Vagina (tissue), 2 donors: ENCODE data around the gene MRPS11. TPM values are rescaled to one million over a fixed set of nuclear protein-coding genes. Genes with fewer than 3 reads are reported as not detected.

Source experiments
- DNase-seq, 2 donors: peaks; one replicate each; pipeline ENCODE4 v3.0.0-alpha.2; 2017; ENCODE audit errors: extremely low spot score in 2 of 2
- H3K27ac ChIP-seq: fragments of 200-600 bp; sonication (generic); one replicate; pipeline ENCODE4 v1.5.1; 2019
- H3K27me3 ChIP-seq: fragments of 200-600 bp; sonication (generic); one replicate; pipeline ENCODE4 v1.5.1; 2019
- H3K36me3 ChIP-seq, 2 donors: fragments of 200-600 bp; sonication (generic); one replicate each; pipeline ENCODE4 v1.5.1; 2017 to 2019
- H3K4me1 ChIP-seq: fragments of 200-600 bp; sonication (generic); one replicate; pipeline ENCODE4 v1.5.1; 2019
- H3K4me3 ChIP-seq, 2 donors: fragments of 200-600 bp; sonication (generic); 1 replicate in 1 of 2; 2 replicates in 1 of 2; pipeline ENCODE4 v1.5.1; 2016 to 2019
- H3K9me3 ChIP-seq: fragments of 200-600 bp; sonication (generic); one replicate; pipeline ENCODE4 v1.5.1; 2019
- CTCF ChIP-seq, 3 experiments: fragments of 450-650 bp in 2 of 3; fragments of 200-600 bp in 1 of 3; sonication (generic) in 1 of 3; IDR thresholded peaks; one replicate each; pipeline ENCODE4 v1.5.1; 2017 to 2019; ENCODE audit warnings: antibody characterized with exemption in 3 of 3, mild to moderate bottlenecking in 2 of 3, moderate library complexity in 2 of 3
- POLR2A ChIP-seq, 2 donors: fragments of 450-650 bp; IDR thresholded peaks; one replicate each; pipeline ENCODE4 v1.6.1; 2017; ENCODE audit warnings: antibody characterized with exemption in 2 of 2, mild to moderate bottlenecking in 2 of 2, moderate library complexity in 2 of 2
- POLR2AphosphoS5 ChIP-seq, 2 donors: sonication (generic); formaldehyde crosslinking; IDR thresholded peaks; one replicate each; pipeline ENCODE4 v1.9.0; 2017; ENCODE audit warnings: antibody characterized with exemption in 2 of 2, mild to moderate bottlenecking in 2 of 2, low read depth in 1 of 2; ENCODE audit not compliant: insufficient read depth in 1 of 2
- intact Hi-C: fragments of 100-400 bp; cut with DNase I; formaldehyde crosslinking; loops from one replicate; pipeline ENCODE4 v1.15.1; 2023
- total RNA-seq: library from RNA; depleted of rRNA; stranded (reverse); fragments of >200 nt; gene quantifications from one replicate; pipeline ENCODE4 v1.2.3, GENCODE V29; 2016

Gene MRPS11
- total RNA-seq, 1 donor from 2014 or later = 27.5 TPM

DNA sequence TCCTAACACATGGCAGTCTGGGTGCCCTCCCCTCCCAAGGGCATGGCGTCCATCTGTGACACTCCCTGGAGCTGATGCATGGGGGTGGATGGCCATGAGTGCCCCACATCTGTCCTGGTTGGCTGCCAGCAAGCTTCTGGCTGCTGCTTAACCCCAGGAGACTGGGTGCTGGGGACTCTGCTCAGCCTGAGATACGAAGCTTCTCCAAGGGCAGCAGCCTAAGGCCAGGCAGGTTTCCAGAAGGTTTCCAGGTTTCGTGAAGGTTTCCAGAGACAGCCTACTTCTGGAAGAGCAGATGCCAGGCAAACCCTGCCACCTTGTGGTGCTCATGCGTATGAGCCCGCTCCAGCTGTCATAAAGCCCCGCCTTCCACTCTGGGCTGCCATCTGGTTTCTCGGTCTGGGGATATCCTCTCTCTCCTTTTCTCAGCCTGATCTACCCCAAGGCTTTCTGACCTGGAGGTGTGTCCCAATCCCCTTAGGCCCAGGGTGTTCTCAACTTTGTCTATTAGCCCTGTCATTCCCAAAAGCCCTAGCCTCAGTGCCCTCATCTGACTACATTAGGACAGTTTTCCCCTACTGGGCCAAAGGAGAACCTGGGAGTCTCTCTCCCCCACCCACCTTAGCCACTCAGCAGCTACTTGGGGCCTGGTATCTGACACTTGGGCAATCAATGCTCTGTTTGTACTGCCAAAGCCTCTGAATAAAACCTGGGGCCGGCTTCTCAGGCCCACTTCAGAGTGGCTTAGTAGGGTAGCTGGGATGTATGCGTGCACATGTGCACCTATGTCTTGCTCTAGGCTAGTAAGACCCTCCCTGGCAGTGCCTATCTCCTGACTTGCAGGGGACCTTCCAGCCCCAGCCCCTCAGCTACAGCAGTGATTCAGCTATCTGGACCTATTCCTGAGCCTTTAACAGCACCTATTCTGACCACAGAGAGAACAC lies 12.4 kb upstream of the MRPS11 start:
- DNase-seq = peak in 1 of 2 donors; percentile 70

GRCh38 chr15:88456733-88457132 lies 10.8 kb upstream of the MRPS11 start:
- Histone ChIP-seq H3K36me3 (peaks cover 4 to 31% of the 10 kb centered on the region in 2 donors), H3K4me1 (peaks cover 7% of the 10 kb centered on the region), H3K27me3 (no peaks in the 10 kb centered on the region), H3K4me3 (no peak overlapping the region), H3K9me3 (no peaks in the 10 kb centered on the region), H3K27ac (no peak overlapping the region)
- peak in 1 of 2 donors; percentile 13 for DNase-seq
- TF ChIP-seq POLR2A (IDR thresholded peaks at IDR 0.05) (no peak), POLR2AphosphoS5 (IDR thresholded peaks at IDR 0.05; ENCODE audit: insufficient read depth in 1 of 2, low read depth in 1 of 2) (no peak), CTCF (IDR thresholded peaks at IDR 0.05) (no peak)
- intact Hi-C loops = no loop called here

More for the DNA sequence above, 12.4 kb upstream of the MRPS11 start:
- Histone ChIP-seq H3K4me1 (peaks cover 7% of the 10 kb centered on the region), H3K27me3 (no peaks in the 10 kb centered on the region), H3K36me3 (peaks cover 0 to 24% of the 10 kb centered on the region in 2 donors), H3K4me3 (no peak overlapping the region), H3K27ac (no peak overlapping the region), H3K9me3 (no peaks in the 10 kb centered on the region)
- TF ChIP-seq POLR2AphosphoS5 (IDR thresholded peaks at IDR 0.05; ENCODE audit: insufficient read depth in 1 of 2, low read depth in 1 of 2) (no peak), CTCF (IDR thresholded peaks at IDR 0.05) (peak in 1 of 3 experiments; percentile 44)
- intact Hi-C loops = no loop called here

GRCh38 chr15:88463870-88464532 lies 3.5 kb upstream of the MRPS11 start:
- DNase-seq = peak in 1 of 2 donors; percentile 22
- no peak overlapping the region for H3K27ac ChIP-seq
- intact Hi-C loops = no loop called here
- TF ChIP-seq CTCF (IDR thresholded peaks at IDR 0.05) (no peak), POLR2A (IDR thresholded peaks at IDR 0.05) (no peak), POLR2AphosphoS5 (IDR thresholded peaks at IDR 0.05; ENCODE audit: insufficient read depth in 1 of 2, low read depth in 1 of 2) (no peak)
- H3K9me3 ChIP-seq = no peaks in the 10 kb centered on the region
- H3K4me1 ChIP-seq = peaks cover 25% of the 10 kb centered on the region
- H3K4me3 ChIP-seq = no peak overlapping the region
- H3K27me3 ChIP-seq = no peaks in the 10 kb centered on the region
- H3K36me3 ChIP-seq = peaks cover 4 to 48% of the 10 kb centered on the region in 2 donors

- no peak overlapping the region for H3K27ac ChIP-seq
- intact Hi-C loops = no loop called here
- H3K36me3 ChIP-seq = peaks cover 4 to 35% of the 10 kb centered on the region in 2 donors
- DNase-seq = peak in 1 of 2 donors; percentile 25
- H3K4me3 ChIP-seq = no peak overlapping the region
- TF ChIP-seq CTCF (IDR thresholded peaks at IDR 0.05) = no peak
- TF ChIP-seq POLR2AphosphoS5 (IDR thresholded peaks at IDR 0.05; ENCODE audit: insufficient read depth in 1 of 2, low read depth in 1 of 2) = no peak
- TF ChIP-seq POLR2A (IDR thresholded peaks at IDR 0.05) = no peak
- peaks cover 25% of the 10 kb centered on the region for H3K4me1 ChIP-seq
- H3K9me3 ChIP-seq = no peaks in the 10 kb centered on the region
- H3K27me3 ChIP-seq = no peaks in the 10 kb centered on the region
These were observed 1.8 kb upstream of the MRPS11 start for GRCh38 chr15:88465633-88466224.
